ENCODE results near the gene GRID2. TPM values are rescaled to one million over a fixed set of nuclear protein-coding genes. Genes with fewer than 3 reads are reported as not detected.

The GRID2 gene
- total RNA-seq, 1 donor from 2014 or later, result 2.1 TPM

DNA sequence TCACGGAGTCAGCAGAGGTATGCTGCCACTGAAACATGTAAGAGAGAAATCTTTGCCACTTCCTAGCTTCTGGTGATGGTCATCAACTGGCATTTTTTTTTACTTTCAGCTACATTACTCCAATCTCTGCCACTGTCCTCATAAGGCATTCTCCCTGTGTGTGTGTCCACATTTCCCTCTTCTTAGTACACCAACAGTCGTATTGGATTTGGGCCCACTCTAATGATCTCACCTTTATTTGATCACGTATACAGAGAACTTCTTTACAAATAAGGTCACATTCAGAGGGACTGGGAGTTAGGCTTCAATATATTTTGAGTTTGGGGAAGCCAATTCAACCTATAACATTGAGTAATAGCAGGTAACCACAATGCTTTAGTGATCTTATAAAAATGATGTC, 649.1 kb downstream of the GRID2 start:
- Mint-ChIP-seq H3K4me1 (ENCODE audit: low read depth, unreplicated experiment) (no peaks in the 10 kb centered on the region), H3K27me3 (ENCODE audit: unreplicated experiment) (no peaks in the 10 kb centered on the region), H3K9me3 (ENCODE audit: unreplicated experiment) (peaks cover 2% of the 10 kb centered on the region), H3K36me3 (ENCODE audit: unreplicated experiment) (peaks cover 5% of the 10 kb centered on the region), H3K4me3 (ENCODE audit: unreplicated experiment) (no peak overlapping the region), H3K27ac (ENCODE audit: unreplicated experiment) (no peak overlapping the region)
- TF ChIP-seq, protein P1, sequence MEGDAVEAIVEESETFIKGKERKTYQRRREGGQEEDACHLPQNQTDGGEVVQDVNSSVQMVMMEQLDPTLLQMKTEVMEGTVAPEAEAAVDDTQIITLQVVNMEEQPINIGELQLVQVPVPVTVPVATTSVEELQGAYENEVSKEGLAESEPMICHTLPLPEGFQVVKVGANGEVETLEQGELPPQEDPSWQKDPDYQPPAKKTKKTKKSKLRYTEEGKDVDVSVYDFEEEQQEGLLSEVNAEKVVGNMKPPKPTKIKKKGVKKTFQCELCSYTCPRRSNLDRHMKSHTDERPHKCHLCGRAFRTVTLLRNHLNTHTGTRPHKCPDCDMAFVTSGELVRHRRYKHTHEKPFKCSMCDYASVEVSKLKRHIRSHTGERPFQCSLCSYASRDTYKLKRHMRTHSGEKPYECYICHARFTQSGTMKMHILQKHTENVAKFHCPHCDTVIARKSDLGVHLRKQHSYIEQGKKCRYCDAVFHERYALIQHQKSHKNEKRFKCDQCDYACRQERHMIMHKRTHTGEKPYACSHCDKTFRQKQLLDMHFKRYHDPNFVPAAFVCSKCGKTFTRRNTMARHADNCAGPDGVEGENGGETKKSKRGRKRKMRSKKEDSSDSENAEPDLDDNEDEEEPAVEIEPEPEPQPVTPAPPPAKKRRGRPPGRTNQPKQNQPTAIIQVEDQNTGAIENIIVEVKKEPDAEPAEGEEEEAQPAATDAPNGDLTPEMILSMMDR (IDR thresholded peaks at IDR 0.05; ENCODE audit: partially characterized antibody, unreplicated experiment), result no peak
- DNase-seq, result no peak

DNA sequence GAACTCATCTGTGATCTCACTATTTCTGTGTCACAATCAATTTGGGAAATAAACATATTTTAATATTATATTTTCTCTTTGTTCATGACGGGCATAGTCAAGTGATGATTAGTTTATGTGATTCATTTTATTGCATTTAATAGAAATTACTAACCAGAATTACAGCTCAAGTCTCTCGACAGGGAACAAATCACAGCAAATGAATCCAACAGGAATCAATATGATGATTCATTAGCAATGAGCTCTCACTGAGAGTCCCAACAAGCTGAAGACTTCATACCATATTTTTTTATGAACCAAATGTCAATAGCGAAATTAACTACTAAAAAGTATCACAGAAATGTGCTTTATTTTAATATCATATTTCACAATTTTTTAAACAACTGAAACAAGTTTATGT, 649.7 kb downstream of the GRID2 start:
- no peak for DNase-seq
- no peak overlapping the region for H3K4me3 Mint-ChIP-seq (ENCODE audit: unreplicated experiment)
- peaks cover 5% of the 10 kb centered on the region for H3K36me3 Mint-ChIP-seq (ENCODE audit: unreplicated experiment)
- H3K27ac Mint-ChIP-seq (ENCODE audit: unreplicated experiment), result no peak overlapping the region
- H3K9me3 Mint-ChIP-seq (ENCODE audit: unreplicated experiment), result peaks cover 2% of the 10 kb centered on the region
- TF ChIP-seq, protein P1 (IDR thresholded peaks at IDR 0.05; ENCODE audit: partially characterized antibody, unreplicated experiment), result no peak
- no peaks in the 10 kb centered on the region for H3K27me3 Mint-ChIP-seq (ENCODE audit: unreplicated experiment)
- no peaks in the 10 kb centered on the region for H3K4me1 Mint-ChIP-seq (ENCODE audit: low read depth, unreplicated experiment)

DNA sequence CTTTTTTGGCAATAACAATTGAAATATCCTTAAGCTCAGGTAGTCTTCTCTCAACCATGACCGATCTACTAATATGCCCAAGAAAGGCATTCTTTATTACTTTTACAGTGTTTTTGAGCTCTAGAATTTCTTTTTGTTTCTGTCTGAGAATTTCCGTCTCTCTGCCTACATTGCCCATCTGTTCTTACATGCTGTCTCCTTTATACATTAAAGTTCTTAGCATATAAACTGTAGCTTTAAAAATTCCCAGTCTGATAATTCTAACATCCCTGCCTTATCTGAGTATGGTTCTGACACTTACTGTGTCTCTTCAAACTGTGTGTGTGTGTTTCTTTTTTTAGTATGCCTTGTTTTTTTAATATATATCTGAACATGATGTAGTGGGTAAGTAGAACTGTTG, 658.1 kb downstream of the GRID2 start:
- TF ChIP-seq, protein P1 (IDR thresholded peaks at IDR 0.05; ENCODE audit: partially characterized antibody, unreplicated experiment), result no peak
- Mint-ChIP-seq H3K4me3 (ENCODE audit: unreplicated experiment) (no peak overlapping the region), H3K4me1 (ENCODE audit: low read depth, unreplicated experiment) (peaks cover 2% of the 10 kb centered on the region), H3K9me3 (ENCODE audit: unreplicated experiment) (no peaks in the 10 kb centered on the region), H3K27ac (ENCODE audit: unreplicated experiment) (no peak overlapping the region), H3K36me3 (ENCODE audit: unreplicated experiment) (no peaks in the 10 kb centered on the region), H3K27me3 (ENCODE audit: unreplicated experiment) (no peaks in the 10 kb centered on the region)
- no peak for DNase-seq

DNA sequence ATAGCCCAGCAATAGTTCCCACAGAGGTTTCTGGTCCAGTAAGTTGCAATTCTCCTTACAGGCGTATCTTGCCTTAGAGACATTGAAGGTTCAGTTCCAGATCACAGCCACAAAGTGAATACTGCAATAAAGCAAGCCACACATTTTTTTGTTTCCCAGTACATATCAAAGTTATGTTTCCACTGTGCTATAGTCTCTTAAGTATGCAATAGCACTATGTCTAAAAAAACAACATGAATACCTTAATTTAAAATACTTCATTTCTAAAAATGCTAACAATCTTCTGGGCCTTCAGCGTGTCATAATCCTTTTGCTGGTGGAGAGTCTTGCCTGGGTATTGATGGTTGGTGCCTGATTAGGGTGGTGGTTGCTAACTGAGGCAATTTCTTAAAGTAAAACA, 659.1 kb downstream of the GRID2 start:
- Mint-ChIP-seq H3K36me3 (ENCODE audit: unreplicated experiment) (no peaks in the 10 kb centered on the region), H3K9me3 (ENCODE audit: unreplicated experiment) (no peaks in the 10 kb centered on the region), H3K4me3 (ENCODE audit: unreplicated experiment) (no peak overlapping the region), H3K27ac (ENCODE audit: unreplicated experiment) (no peak overlapping the region), H3K27me3 (ENCODE audit: unreplicated experiment) (no peaks in the 10 kb centered on the region), H3K4me1 (ENCODE audit: low read depth, unreplicated experiment) (peaks cover 2% of the 10 kb centered on the region)
- TF ChIP-seq, protein P1 (IDR thresholded peaks at IDR 0.05; ENCODE audit: partially characterized antibody, unreplicated experiment), result no peak
- DNase-seq, result no peak

DNA sequence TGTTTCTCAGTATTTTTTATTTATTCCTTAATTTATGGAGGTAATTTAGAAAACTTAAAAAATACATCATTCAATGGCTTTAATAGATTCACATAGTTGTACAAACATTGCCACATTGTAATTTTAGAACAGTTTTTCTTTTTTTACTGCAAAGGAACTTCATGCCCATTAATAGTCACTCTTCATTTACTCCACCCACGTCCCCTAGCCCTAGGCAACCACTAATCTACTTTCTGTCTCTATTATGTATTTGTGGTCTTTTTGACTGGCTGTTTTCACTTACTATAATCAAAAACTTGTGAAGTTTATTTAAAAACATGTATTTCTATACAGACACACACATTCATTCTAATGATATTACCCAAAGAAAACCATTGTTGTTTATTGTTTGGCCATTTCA, 664.8 kb downstream of the GRID2 start:
- H3K27me3 Mint-ChIP-seq (ENCODE audit: unreplicated experiment), result no peaks in the 10 kb centered on the region
- no peak for DNase-seq
- no peak overlapping the region for H3K27ac Mint-ChIP-seq (ENCODE audit: unreplicated experiment)
- no peak overlapping the region for H3K4me3 Mint-ChIP-seq (ENCODE audit: unreplicated experiment)
- no peaks in the 10 kb centered on the region for H3K36me3 Mint-ChIP-seq (ENCODE audit: unreplicated experiment)
- TF ChIP-seq, protein P1 (IDR thresholded peaks at IDR 0.05; ENCODE audit: partially characterized antibody, unreplicated experiment), result no peak
- peaks cover 2% of the 10 kb centered on the region for H3K4me1 Mint-ChIP-seq (ENCODE audit: low read depth, unreplicated experiment)
- H3K9me3 Mint-ChIP-seq (ENCODE audit: unreplicated experiment), result no peaks in the 10 kb centered on the region
